ENCODE data around the gene GPR25. TPM values are rescaled to one million over a fixed set of nuclear protein-coding genes. Genes with fewer than 3 reads are reported as not detected.

The GPR25 gene
- total and polyA plus RNA-seq, 10 of the 15 experiments (the other 5 are each of a cell fraction or from before 2014, with no cell fraction given) = not detected

DNA sequence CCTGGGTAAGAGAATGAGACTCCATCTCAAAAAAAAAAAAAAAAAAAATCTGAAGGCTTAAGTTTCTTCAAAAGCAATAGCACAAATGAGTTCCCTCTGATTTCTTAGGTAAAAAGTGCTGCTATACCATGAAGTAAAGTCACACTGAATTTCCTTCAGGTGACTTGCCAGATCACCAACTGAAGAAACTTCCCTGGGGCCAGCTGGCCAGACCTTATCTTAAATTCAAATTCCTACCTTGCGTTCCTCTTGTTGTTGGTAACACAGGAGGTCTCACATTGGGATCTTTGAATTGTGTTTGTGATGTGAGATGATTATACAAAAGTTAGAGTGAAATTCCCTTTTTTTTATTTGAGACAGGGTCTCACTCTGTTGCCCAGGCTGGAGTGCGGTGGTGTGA, 33.7 kb downstream of the GPR25 start:
- ChIA-PET SMC1A (ENCODE audit: uncharacterized antibody, unreplicated experiment) (interaction anchor here (0.8 to 11.7 kb wide), 10 partner anchors 14 to 295 kb away, joined by 3 to 193 read pairs (median 4); partner anchors contain the start of gene INAVA), POLR2A (interaction anchor here (1.1 to 6.3 kb wide), 8 partner anchors 10 to 238 kb away, joined by 3 to 60 read pairs (median 8); partner anchors contain the start of gene INAVA), RAD21 (ENCODE audit: unreplicated experiment) (interaction anchor here (1.4 to 5.5 kb wide), 10 partner anchors 10 to 114 kb away, joined by 4 to 53 read pairs (median 18); partner anchors contain the start of gene INAVA), CTCF (interaction anchor here (0.9 to 9.2 kb wide), 8 partner anchors 12 to 248 kb away, joined by 3 to 131 read pairs (median 5); partner anchors contain the start of genes INAVA and TMEM9)
- in situ Hi-C loops (cut with MboI) = loop anchor here (5.0 kb wide), 1 partner anchor 136 kb away; no protein-coding TSS in a partner anchor
- no peaks in the 10 kb centered on the region for H3K79me2 ChIP-seq (ENCODE audit: control insufficient read depth, insufficient read depth, low read length)
- H3K4me3 ChIP-seq = no peak overlapping the region
- H4K20me1 ChIP-seq (ENCODE audit: control insufficient read depth, insufficient read depth) = no peaks in the 10 kb centered on the region
- TF ChIP-seq LARP7 (IDR thresholded peaks at IDR 0.05) (no peak), ZNF207 (IDR thresholded peaks at IDR 0.05; ENCODE audit: borderline replicate concordance) (no peak), NFIC (IDR thresholded peaks at IDR 0.05; ENCODE audit: low read depth, low read length) (no peak), HCFC1 (IDR thresholded peaks at IDR 0.05; ENCODE audit: low read length) (no peak), JUND (IDR thresholded peaks at IDR 0.05; ENCODE audit: low read depth, low read length) (no peak), CHD1 (IDR thresholded peaks at IDR 0.05; ENCODE audit: low read depth, low read length) (no peak), BHLHE40 (IDR thresholded peaks at IDR 0.05; ENCODE audit: borderline replicate concordance in 1 of 2, low read depth in 2 of 2, low read length in 1 of 2) (no peak), TCF12 (IDR thresholded peaks at IDR 0.05; ENCODE audit: low read depth, low read length) (no peak)
- TF ChIP-seq, protein P1, sequence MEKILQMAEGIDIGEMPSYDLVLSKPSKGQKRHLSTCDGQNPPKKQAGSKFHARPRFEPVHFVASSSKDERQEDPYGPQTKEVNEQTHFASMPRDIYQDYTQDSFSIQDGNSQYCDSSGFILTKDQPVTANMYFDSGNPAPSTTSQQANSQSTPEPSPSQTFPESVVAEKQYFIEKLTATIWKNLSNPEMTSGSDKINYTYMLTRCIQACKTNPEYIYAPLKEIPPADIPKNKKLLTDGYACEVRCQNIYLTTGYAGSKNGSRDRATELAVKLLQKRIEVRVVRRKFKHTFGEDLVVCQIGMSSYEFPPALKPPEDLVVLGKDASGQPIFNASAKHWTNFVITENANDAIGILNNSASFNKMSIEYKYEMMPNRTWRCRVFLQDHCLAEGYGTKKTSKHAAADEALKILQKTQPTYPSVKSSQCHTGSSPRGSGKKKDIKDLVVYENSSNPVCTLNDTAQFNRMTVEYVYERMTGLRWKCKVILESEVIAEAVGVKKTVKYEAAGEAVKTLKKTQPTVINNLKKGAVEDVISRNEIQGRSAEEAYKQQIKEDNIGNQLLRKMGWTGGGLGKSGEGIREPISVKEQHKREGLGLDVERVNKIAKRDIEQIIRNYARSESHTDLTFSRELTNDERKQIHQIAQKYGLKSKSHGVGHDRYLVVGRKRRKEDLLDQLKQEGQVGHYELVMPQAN (conservative IDR thresholded peaks at IDR 0.05) = no peak
- TF ChIP-seq, protein P2, sequence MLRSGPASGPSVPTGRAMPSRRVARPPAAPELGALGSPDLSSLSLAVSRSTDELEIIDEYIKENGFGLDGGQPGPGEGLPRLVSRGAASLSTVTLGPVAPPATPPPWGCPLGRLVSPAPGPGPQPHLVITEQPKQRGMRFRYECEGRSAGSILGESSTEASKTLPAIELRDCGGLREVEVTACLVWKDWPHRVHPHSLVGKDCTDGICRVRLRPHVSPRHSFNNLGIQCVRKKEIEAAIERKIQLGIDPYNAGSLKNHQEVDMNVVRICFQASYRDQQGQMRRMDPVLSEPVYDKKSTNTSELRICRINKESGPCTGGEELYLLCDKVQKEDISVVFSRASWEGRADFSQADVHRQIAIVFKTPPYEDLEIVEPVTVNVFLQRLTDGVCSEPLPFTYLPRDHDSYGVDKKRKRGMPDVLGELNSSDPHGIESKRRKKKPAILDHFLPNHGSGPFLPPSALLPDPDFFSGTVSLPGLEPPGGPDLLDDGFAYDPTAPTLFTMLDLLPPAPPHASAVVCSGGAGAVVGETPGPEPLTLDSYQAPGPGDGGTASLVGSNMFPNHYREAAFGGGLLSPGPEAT (IDR thresholded peaks at IDR 0.05; ENCODE audit: low read depth) = no peak
- H3K9me3 ChIP-seq (replicated peaks; ENCODE audit: control insufficient read depth, insufficient read depth, low read length) = no peaks in the 10 kb centered on the region; the same call in 2 of the 3 replicates
- H3K4me2 ChIP-seq (ENCODE audit: control insufficient read depth, insufficient read depth) = no peak overlapping the region
- no peak for DNase-seq (ENCODE audit: low read depth, low spot score)
- no peak overlapping the region for H2AFZ ChIP-seq (ENCODE audit: control insufficient read depth, low read depth, low read length)
- no TSS peak for BruUV-seq (replicated peaks)
- no peaks in the 10 kb centered on the region for H3K27me3 ChIP-seq (replicated peaks in 1 of 2; ENCODE audit: control insufficient read depth in 2 of 2, insufficient read depth in 2 of 2, low read length in 1 of 2)
- no peak overlapping the region for H3K9ac ChIP-seq (ENCODE audit: control insufficient read depth, insufficient read depth, low read length)
- peaks cover 0 to 12% of the 10 kb centered on the region in 2 experiments; a peak in 2 of 4 replicates for H3K36me3 ChIP-seq (ENCODE audit: control insufficient read depth in 2 of 2, insufficient read depth in 2 of 2, low read length in 1 of 2)
- WGBS (ENCODE audit: insufficient coverage, insufficient replicate concordance, low lambda C conversion rate, missing lambda C conversion rate) = 100% methylated on average over 2 of the region's 2 CpGs
- H3K4me1 ChIP-seq (ENCODE audit: control insufficient read depth, insufficient read depth, low read length) = peaks cover 15% of the 10 kb centered on the region
- ATAC-seq = no peak
- intact Hi-C loops (cut with micrococcal nuclease; ENCODE audit: unreplicated experiment) = loop anchor here (2.0 to 5.0 kb wide), 4 partner anchors 18 to 279 kb away; no protein-coding TSS in a partner anchor
- no peak overlapping the region for H3K27ac ChIP-seq (ENCODE audit: control insufficient read depth, insufficient read depth)
- no peak for FAIRE-seq
